Thyroid gland (tissue), 4 donors: ENCODE measurements around the gene TAF11. TPM values are rescaled to one million over a fixed set of nuclear protein-coding genes. Genes with fewer than 3 reads are reported as not detected.
"Not testable (repeated sequence)": the region's sequence is repeated elsewhere in the genome, so short reads cannot be mapped to it uniquely, and the experiment has no call there.

Experiments used
- DNase-seq, 2 donors: peaks; one replicate each; pipeline ENCODE4 v3.0.0-alpha.2; 2019
- H3K27ac ChIP-seq, 3 donors: fragments of 200-600 bp; sonication (generic); 1 replicate in 2 of 3; 2 replicates in 1 of 3; pipeline ENCODE4 v1.5.1; 2016 to 2019; ENCODE audit warnings: mild to moderate bottlenecking in 1 of 3, moderate library complexity in 1 of 3
- H3K27me3 ChIP-seq: fragments of 200-600 bp; sonication (generic); one replicate; pipeline ENCODE4 v1.5.1; 2019
- H3K36me3 ChIP-seq, 2 donors: fragments of 200-600 bp; sonication (generic); one replicate each; pipeline ENCODE4 v1.5.1; 2016 to 2019
- H3K4me1 ChIP-seq, 2 donors: fragments of 200-600 bp; sonication (generic); one replicate each; pipeline ENCODE4 v1.5.1; 2017 to 2019
- H3K4me3 ChIP-seq, 3 donors: fragments of 200-600 bp; sonication (generic); replicated peaks in 1 of 3; 1 replicate in 2 of 3; 2 replicates in 1 of 3; pipeline ENCODE4 v1.5.1; 2016; ENCODE audit warnings: mild to moderate bottlenecking in 1 of 3
- H3K9me3 ChIP-seq: fragments of 200-600 bp; sonication (generic); one replicate; pipeline ENCODE4 v1.5.1; 2017
- POLR2A ChIP-seq, 2 donors: fragments of 450-650 bp; IDR thresholded peaks; one replicate each; pipeline ENCODE4 v1.6.1; 2017; ENCODE audit warnings: antibody characterized with exemption in 2 of 2, mild to moderate bottlenecking in 2 of 2, moderate library complexity in 1 of 2
- WGBS, 2 donors: methylation state at CpG; one replicate each; pipeline ENCODE4 v1.1.5; 2017; 5-methylcytosine and 5-hydroxymethylcytosine counted together
- intact Hi-C: fragments of 100-400 bp; cut with DNase I; formaldehyde crosslinking; loops from one replicate; pipeline ENCODE4 v1.15.1; 2023
- total RNA-seq, 4 donors: library from RNA; depleted of rRNA; stranded (reverse); fragments of >200 nt; gene quantifications; one replicate each; pipeline ENCODE4 v1.2.3, GENCODE V29; 2016
- TF ChIP-seq, protein P1 (sequence below), 6 experiments: fragments of 200-600 bp in 3 of 6; fragments of 450-650 bp in 3 of 6; sonication (generic) in 3 of 6; IDR thresholded peaks; one replicate each; pipeline ENCODE4 v1.5.1; 2016 to 2019; ENCODE audit warnings: antibody characterized with exemption in 6 of 6, mild to moderate bottlenecking in 2 of 6, inconsistent platforms in 1 of 6, moderate library complexity in 1 of 6

The TAF11 gene
- total RNA-seq, 4 donors from 2014 or later = 12.8 to 32.2 (median 20.2) TPM

DNA sequence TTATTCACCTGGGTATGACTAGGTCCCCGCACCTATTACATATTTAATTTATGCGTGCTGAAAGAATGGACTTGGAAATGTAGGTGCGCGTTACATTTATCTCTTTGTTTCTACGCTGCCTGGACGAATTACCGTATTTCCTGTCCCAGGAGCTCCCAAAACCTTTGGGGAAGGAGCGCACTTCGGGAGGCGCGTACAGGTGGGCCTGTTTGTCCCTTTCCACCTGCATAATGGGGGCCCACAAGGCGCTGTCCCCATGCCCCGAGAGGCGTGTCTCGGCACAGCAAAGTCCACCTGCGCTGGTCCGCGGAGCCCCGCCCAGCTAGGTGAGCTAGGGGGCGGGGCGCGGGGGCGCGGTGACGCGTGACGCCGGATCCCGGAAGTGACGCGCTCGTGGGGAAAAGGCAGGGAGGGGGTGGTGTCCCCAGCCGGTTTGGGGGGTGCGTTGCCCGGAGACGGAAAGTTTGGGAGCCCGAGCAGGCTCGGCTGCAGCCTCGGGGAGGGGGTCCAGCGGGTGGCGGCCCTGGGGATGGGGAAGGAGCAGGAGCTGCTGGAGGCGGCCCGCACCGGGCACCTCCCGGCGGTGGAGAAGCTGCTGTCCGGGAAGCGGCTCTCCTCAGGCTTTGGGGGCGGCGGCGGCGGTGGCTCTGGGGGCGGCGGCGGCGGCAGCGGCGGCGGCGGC is 1.2 kb upstream of the TAF11 start, which contains the start of gene ANKS1A:
TSS of gene ANKS1A (plus strand) at position 382 of the 682 bp plus-strand sequence. CDS start at position 530, 148 bp downstream.
- TF ChIP-seq, protein P1, sequence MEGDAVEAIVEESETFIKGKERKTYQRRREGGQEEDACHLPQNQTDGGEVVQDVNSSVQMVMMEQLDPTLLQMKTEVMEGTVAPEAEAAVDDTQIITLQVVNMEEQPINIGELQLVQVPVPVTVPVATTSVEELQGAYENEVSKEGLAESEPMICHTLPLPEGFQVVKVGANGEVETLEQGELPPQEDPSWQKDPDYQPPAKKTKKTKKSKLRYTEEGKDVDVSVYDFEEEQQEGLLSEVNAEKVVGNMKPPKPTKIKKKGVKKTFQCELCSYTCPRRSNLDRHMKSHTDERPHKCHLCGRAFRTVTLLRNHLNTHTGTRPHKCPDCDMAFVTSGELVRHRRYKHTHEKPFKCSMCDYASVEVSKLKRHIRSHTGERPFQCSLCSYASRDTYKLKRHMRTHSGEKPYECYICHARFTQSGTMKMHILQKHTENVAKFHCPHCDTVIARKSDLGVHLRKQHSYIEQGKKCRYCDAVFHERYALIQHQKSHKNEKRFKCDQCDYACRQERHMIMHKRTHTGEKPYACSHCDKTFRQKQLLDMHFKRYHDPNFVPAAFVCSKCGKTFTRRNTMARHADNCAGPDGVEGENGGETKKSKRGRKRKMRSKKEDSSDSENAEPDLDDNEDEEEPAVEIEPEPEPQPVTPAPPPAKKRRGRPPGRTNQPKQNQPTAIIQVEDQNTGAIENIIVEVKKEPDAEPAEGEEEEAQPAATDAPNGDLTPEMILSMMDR (IDR thresholded peaks at IDR 0.05) = peak in 1 of 6 experiments; percentile 1
- TF ChIP-seq POLR2A (IDR thresholded peaks at IDR 0.05) = peak in 1 of 2 donors; percentile 86
- Histone ChIP-seq H3K36me3 (no peaks in the 10 kb centered on the region), H3K4me1 (peaks cover 19 to 59% of the 10 kb centered on the region in 2 donors), H3K27me3 (no peaks in the 10 kb centered on the region), H3K9me3 (no peaks in the 10 kb centered on the region), H3K4me3 (peak within 1 kb of the TSS; percentile 30 to 91 (median 79)), H3K27ac (peak within 1 kb of the TSS; percentile 31 to 87 (median 66))
- peak; percentile 83 to 89 for DNase-seq
- intact Hi-C loops = loop anchor here (5.0 to 10.0 kb wide), 2 partner anchors 97 to 124 kb away; partner anchors contain the start of gene BLTP3A
- WGBS, 2 donors = 0% methylated on average over 19 to 25 of the region's 60 CpGs

- 1% methylated on average over 5 of the region's 5 CpGs for WGBS, 2 donors
Measured at GRCh38 chr6:34888514-34888856, 643 bp upstream of the TAF11 start.

DNA sequence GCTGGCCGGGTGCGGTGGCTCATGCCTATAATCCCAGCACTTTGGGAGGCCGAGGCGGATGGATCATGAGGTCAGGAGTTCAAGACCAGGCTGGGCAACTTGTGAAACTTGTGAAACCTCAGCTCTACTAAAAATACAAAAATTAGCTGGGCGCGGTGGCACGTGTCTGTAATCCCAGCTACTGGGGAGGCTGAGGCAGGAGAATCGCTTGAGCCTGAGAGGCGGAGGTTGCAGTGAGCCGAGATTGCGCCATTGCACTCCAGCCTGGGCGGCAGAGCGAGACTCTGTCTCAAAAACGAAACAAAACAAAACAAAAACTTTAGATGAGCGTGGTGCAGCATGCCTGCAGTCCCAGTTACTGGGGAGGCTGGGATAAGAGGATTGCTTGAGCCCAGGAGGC is 2.0 kb downstream of the TAF11 start:
- WGBS, 2 donors = 86 to 88% methylated on average over 15 of the region's 15 CpGs
- DNase-seq, H3K9me3 ChIP-seq, H3K36me3 ChIP-seq, H3K27me3 ChIP-seq, H3K4me3 ChIP-seq: not testable (repeated sequence)
- intact Hi-C loops = loop anchor here (5.0 to 10.0 kb wide), 2 partner anchors 94 to 121 kb away; partner anchors contain the start of gene BLTP3A
- peaks cover 19 to 42% of the 10 kb centered on the region in 2 donors for H3K4me1 ChIP-seq
- H3K27ac ChIP-seq = peak overlapping the region in 1 of 3 donors; percentile 42

More at GRCh38 chr6:34888514-34888856, 643 bp upstream of the TAF11 start:
- no peaks in the 10 kb centered on the region for H3K27me3 ChIP-seq
- DNase-seq = no peak
- no peaks in the 10 kb centered on the region for H3K9me3 ChIP-seq
- intact Hi-C loops = loop anchor here (5.0 to 10.0 kb wide), 2 partner anchors 96 to 124 kb away; partner anchors contain the start of gene BLTP3A
- TF ChIP-seq POLR2A (IDR thresholded peaks at IDR 0.05) = no peak
- TF ChIP-seq, protein P1 (IDR thresholded peaks at IDR 0.05) = no peak
- H3K27ac ChIP-seq = peak overlapping the region; percentile 31 to 87 (median 66)
- peaks cover 19 to 62% of the 10 kb centered on the region in 2 donors for H3K4me1 ChIP-seq
- peak overlapping the region; percentile 30 to 91 (median 79) for H3K4me3 ChIP-seq
- no peaks in the 10 kb centered on the region for H3K36me3 ChIP-seq

DNA sequence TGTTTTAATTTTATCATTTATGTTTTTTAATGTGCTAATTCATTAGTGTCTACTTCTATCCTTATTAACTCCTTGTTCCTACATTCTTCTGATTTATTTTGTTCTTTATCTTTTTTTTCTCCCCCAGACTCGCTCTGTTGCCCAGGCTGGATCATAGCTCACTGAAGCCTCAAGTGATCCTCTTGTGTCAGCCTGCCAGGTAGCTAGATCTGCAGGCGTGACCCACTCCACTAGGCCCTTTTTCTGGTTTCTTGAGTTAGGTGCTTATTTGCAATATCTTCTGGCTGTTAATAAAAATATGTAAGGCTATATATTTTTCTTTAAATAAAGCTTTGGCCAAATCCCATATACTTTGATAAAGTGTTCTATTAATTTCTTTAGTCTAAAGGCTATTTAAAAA is 2.8 kb downstream of the TAF11 start:
- Histone ChIP-seq H3K4me1 (peaks cover 19 to 36% of the 10 kb centered on the region in 2 donors), H3K9me3 (no peaks in the 10 kb centered on the region), H3K27ac (peak overlapping the region in 2 of 3 donors; percentile 8 to 42), H3K4me3 (no peak overlapping the region), H3K36me3 (peaks cover 2 to 5% of the 10 kb centered on the region in 2 donors), H3K27me3 (no peaks in the 10 kb centered on the region)
- DNase-seq = peak; percentile 76 to 77
- TF ChIP-seq, protein P1 (IDR thresholded peaks at IDR 0.05) = no peak
- TF ChIP-seq POLR2A (IDR thresholded peaks at IDR 0.05) = no peak
- intact Hi-C loops = loop anchor here (5.0 to 10.0 kb wide), 2 partner anchors 93 to 120 kb away; partner anchors contain the start of gene BLTP3A
- WGBS, 2 donors = 43 to 58% methylated on average over 2 of the region's 2 CpGs

- intact Hi-C loops = loop anchor here (10.0 kb wide), 1 partner anchor 119 kb away; no protein-coding TSS in a partner anchor
- not testable (repeated sequence) for DNase-seq, H3K27me3 ChIP-seq, H3K27ac ChIP-seq, H3K4me3 ChIP-seq, H3K9me3 ChIP-seq
- peaks cover 9 to 14% of the 10 kb centered on the region in 2 donors for H3K36me3 ChIP-seq
- 98 to 100% methylated on average over 1 of the region's 1 CpG for WGBS, 2 donors
- H3K4me1 ChIP-seq = peaks cover 19 to 35% of the 10 kb centered on the region in 2 donors
Measured at GRCh38 chr6:34884073-34884472, 3.8 kb downstream of the TAF11 start.
